Erythroblast (primary cell): ENCODE measurements around the gene DCLRE1C.

Experiments used
- GATA1 ChIP-seq: IDR thresholded peaks from 2 replicates; pipeline ENCODE4 v1.6.1; 2011; ENCODE audit warnings: low read depth, mild to moderate bottlenecking, control low read depth, low read length, moderate library complexity
- POLR2A ChIP-seq: IDR thresholded peaks from 2 replicates; pipeline ENCODE4 v1.6.1; 2011; ENCODE audit warnings: mild to moderate bottlenecking, low read length

DNA sequence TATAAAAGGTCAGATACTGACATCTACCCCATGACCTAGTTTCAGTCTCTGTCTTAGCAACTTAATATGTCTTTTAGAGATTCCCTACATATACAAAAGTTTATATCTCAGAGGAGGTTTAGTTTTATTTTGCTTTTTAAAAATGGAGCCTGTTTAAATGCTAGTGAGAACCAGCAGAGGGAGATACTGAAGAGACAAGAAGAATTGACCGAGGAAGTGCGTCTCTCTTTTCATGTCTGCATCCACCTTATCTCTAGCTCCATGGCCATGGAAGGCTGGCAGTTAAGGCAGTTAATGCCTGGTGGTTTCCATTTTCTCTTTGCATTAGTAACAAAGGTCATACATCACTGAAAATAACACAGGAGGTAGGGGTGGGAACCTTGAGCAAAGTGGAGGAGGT is 64.6 kb downstream of the DCLRE1C start:
- TF ChIP-seq POLR2A (no peak), GATA1 (no peak)
